ENCODE measurements around the gene TBC1D14.

TBC1D14 gene

GRCh38 chr4:7037425-7037824, 127.8 kb downstream of the TBC1D14 start:
- H3K4me3 ChIP-seq (ENCODE audit: low read depth, low read length), result no peak overlapping the region

- no peak overlapping the region for H3K4me3 ChIP-seq (ENCODE audit: low read depth, low read length)
Measured at GRCh38 chr4:7040765-7041164, 131.1 kb downstream of the TBC1D14 start.

GRCh38 chr4:7041246-7041645, 131.6 kb downstream of the TBC1D14 start:
- H3K4me3 ChIP-seq (ENCODE audit: low read depth, low read length), result no peak overlapping the region

GRCh38 chr4:7041801-7042502, 132.3 kb downstream of the TBC1D14 start:
- H3K4me3 ChIP-seq (ENCODE audit: low read depth, low read length), result peak overlapping the region; percentile 52

- H3K4me3 ChIP-seq (ENCODE audit: low read depth, low read length), result peak overlapping the region; percentile 52
Measured at GRCh38 chr4:7042503-7043283, 133.1 kb downstream of the TBC1D14 start.

GRCh38 chr4:7043284-7044136, 133.9 kb downstream of the TBC1D14 start, which contains the start of gene TADA2B:
TSS of gene TADA2B (plus strand) at chr4:7043372. CDS start at chr4:7043580, 208 bp downstream.
- peak within 1 kb of the TSS; percentile 88 for H3K4me3 ChIP-seq (ENCODE audit: low read depth, low read length)

GRCh38 chr4:7044137-7044930, 134.7 kb downstream of the TBC1D14 start:
- peak overlapping the region; percentile 88 for H3K4me3 ChIP-seq (ENCODE audit: low read depth, low read length)

- no peak overlapping the region for H3K4me3 ChIP-seq (ENCODE audit: low read depth, low read length)
Measured at GRCh38 chr4:7045553-7045952, 135.9 kb downstream of the TBC1D14 start.

- no peak overlapping the region for H3K4me3 ChIP-seq (ENCODE audit: low read depth, low read length)
Measured at GRCh38 chr4:7045961-7046921, 136.6 kb downstream of the TBC1D14 start.

GRCh38 chr4:7046971-7047370, 137.3 kb downstream of the TBC1D14 start:
- no peak overlapping the region for H3K4me3 ChIP-seq (ENCODE audit: low read depth, low read length)

GRCh38 chr4:7048642-7049041, 139.0 kb downstream of the TBC1D14 start:
- no peak overlapping the region for H3K4me3 ChIP-seq (ENCODE audit: low read depth, low read length)

- no peak overlapping the region for H3K4me3 ChIP-seq (ENCODE audit: low read depth, low read length)
Measured at GRCh38 chr4:7049295-7049694, 139.7 kb downstream of the TBC1D14 start.

GRCh38 chr4:7049739-7050138, 140.1 kb downstream of the TBC1D14 start:
- no peak overlapping the region for H3K4me3 ChIP-seq (ENCODE audit: low read depth, low read length)

- no peak overlapping the region for H3K4me3 ChIP-seq (ENCODE audit: low read depth, low read length)
Measured at GRCh38 chr4:7050481-7051143, 141.0 kb downstream of the TBC1D14 start.

GRCh38 chr4:7051144-7051495, 141.5 kb downstream of the TBC1D14 start:
- no peak overlapping the region for H3K4me3 ChIP-seq (ENCODE audit: low read depth, low read length)

GRCh38 chr4:7051905-7052304, 142.3 kb downstream of the TBC1D14 start:
- H3K4me3 ChIP-seq (ENCODE audit: low read depth, low read length), result no peak overlapping the region

GRCh38 chr4:7052313-7052712, 142.7 kb downstream of the TBC1D14 start:
- H3K4me3 ChIP-seq (ENCODE audit: low read depth, low read length), result no peak overlapping the region

GRCh38 chr4:7052923-7053715, 143.5 kb downstream of the TBC1D14 start:
- H3K4me3 ChIP-seq (ENCODE audit: low read depth, low read length), result no peak overlapping the region
